GM19452 (cell line): ENCODE results near the gene G2E3.
"Not testable (repeated sequence)": the region's sequence is repeated elsewhere in the genome, so short reads cannot be mapped to it uniquely, and the experiment has no call there.

Experiments used
- ATAC-seq: cut with Tn5 transposase; IDR thresholded peaks from one replicate; pipeline ENCODE4 v1.9.1; 2021; ENCODE audit not compliant: unreplicated experiment

Gene G2E3

GRCh38 chr14:30600922-30601918, 42.3 kb downstream of the G2E3 start:
- ATAC-seq: no peak

DNA sequence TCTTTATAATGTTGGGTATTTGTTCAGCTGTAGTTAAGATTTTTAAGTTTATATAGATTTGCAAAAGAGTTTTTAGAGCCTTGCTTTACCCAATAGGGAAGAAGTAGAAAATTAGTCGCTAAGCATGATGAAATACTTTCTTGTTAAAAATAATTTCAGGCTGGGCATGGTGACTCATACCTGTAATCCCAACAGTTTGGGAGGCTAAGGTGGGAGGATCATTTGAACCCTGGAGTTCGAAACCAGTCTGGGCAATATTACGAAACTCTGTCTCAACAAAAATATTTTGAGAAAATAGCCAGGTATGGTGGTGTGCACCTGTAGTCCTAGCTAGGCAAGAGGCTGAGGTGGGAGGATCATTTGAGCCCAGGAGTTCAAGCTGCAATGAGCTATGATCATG, 44.4 kb downstream of the G2E3 start:
- no peak for ATAC-seq

GRCh38 chr14:30604696-30605095, 45.7 kb downstream of the G2E3 start:
- ATAC-seq: not testable (repeated sequence)

DNA sequence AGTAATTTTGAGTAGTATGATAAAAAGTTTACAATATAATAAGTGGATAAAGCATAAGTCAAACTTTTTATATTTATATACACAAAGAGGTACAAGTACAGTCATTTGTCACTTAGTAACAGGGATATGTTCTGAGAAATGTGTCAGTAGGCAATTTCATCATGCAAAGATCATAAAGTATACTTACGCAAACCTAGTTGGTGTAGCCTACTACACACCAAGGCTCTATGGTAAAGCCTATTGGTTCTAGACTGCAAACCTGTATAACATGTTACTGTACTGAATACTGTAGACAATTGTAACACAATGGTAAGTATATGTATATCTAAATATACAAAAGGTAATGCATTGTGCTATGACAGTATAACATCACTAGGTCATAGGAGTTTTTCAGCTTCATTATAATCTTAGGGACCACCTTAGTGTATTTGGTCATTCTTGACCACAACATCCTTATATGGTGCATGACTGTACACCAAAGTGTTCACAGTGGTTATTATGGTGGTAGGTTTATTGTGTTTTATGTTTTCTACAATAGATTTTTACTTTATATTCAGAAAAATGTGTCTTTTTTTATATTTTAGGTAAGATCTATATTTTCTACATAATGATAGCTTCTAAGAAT, 48.3 kb downstream of the G2E3 start:
- ATAC-seq: no peak

GRCh38 chr14:30608533-30609006, 49.6 kb downstream of the G2E3 start:
- ATAC-seq: no peak

DNA sequence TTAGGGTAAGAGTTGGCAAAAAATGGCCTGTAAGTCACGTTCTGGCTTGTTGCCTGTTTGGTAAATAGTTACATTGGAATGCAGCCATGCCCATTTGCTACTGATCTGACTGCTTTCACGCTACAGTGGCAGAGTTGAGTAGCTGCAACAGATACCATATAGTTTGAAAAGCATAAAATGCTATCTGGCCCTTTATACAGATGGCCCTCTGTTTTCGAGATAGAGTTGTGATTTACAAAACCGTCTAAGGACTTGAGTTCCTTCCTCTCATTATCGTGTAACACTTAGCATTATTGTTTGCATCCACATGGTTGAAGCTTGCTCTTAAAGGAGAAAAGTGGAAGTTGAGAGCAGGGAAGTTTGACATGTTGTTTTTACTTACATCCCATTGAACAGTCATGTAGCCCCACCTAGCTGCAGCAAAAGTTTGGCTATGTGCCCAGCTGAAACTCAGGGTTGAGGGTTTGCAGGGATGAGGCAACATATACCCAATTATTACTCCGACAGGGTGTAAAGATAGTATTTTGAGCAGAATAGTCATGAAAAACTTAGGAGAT, 51.9 kb downstream of the G2E3 start:
- no peak for ATAC-seq

GRCh38 chr14:30614155-30614554, 55.2 kb downstream of the G2E3 start:
- no peak for ATAC-seq

DNA sequence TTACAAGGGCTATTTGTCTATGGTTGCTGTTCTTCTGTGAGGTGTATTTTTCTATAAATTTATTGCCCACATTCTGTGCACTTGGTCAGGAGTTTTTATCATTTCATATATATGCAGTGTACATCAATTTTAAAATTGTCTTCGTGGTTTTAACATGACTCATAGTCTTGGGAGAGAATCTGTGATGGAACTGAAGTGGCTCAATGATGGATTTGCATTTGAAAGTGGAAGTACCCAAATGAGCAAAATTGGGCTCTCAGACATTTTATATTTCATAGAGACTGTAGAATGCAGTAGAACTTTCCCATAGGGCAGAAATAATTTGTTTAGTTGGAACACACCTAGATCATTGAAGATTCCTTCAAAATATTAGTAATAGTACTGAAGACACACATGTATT, 61.2 kb downstream of the G2E3 start:
- peak; percentile 45 for ATAC-seq

GRCh38 chr14:30621354-30621939, 62.5 kb downstream of the G2E3 start:
- peak; percentile 2 for ATAC-seq

DNA sequence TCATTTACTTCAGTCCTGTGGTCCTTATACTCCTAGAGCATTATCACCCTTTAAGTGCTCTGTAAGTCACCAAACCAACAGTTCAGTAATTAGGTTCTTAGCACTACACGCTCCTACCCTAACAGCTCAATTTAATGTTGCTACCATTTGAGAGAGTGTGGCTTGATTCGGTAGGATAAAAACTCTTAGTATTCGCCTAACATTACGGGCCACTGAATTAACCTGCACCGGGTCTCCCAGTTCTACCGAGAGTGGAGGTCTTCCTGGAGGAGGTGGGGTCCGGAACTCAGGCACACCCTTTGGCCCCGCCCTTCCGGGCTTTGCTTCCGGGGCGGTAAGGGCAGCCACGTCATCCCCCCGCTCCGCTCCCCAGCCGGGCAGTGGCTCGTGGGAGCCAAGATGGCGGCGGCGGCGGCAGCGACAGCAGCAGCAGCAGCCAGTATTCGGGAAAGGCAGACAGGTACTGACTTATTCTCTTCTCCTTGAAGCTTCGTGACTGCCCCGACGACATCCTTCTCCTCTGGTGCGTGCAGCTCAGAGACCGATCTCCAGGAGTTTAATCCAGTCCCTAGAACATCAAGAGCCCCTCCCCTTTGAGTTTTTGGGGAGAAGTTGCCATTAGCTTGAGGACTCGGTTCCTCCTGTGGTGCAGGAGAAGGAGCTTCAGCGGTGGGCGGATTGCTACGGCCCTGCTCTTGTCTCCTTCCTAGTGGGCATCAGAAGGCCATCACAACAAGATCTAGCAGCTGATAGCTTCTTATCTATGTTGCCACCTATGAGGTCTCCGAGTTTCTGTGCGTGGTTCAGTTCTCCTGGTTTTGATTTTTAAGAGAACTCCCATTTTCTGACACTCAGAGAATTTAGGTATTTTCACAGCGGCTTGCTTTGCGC, 63.2 kb downstream of the G2E3 start, which contains the start of gene SCFD1:
TSS of gene SCFD1 (plus strand) at position 380 of the 891 bp plus-strand sequence. CDS start at position 400, 20 bp downstream.
- peak; percentile 94 for ATAC-seq

DNA sequence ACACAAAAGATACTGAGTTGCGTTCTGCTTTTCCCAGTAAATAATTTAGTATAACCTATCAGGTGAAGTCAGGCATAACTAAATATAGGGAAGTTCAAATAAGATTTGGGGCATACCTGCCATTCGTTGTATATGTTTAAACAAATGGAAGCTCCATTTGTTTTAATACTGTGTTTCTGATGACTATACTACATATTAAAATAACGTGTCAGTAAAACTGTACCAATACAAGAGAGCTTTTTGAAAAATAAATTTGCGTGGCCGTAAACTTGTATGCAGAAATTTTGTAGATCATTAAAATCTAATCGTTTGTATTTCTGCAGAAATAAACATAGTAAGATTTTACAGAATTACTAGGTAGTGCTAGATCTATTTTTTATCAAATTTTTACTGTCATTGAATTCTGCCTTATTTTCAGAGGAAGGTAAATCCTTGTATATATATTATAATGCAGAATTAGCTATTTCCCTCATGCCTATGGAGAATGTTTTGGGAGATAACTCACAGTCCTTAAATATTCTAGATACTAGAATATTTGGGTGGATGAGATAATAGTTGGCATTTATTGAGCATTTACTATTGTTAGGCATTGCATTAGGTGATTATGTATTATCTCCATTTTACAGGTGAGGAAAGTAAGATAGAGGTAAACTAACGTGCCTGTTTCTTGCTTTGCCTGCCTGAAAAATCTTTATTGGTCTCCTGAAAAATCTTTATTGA, 64.6 kb downstream of the G2E3 start:
- ATAC-seq: no peak

GRCh38 chr14:30624132-30624423, 65.1 kb downstream of the G2E3 start:
- no peak for ATAC-seq

DNA sequence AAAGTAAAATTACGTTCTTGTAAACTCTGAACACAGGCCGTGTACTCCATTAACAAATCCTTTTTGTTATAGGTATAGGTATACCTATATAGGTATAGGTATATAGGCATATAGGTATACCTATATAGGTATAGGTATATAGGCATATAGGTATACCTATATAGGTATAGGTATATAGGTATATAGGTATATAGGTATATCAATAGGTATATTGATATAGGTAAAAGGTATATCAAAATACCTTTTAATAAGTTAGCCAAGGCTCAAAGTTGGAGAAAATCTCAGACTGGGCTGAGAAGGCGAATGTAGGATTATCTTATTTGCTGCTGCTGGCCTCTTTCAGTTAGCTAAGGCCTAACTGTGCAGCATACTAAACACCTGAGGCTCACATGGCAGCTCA, 66.6 kb downstream of the G2E3 start:
- ATAC-seq: no peak

DNA sequence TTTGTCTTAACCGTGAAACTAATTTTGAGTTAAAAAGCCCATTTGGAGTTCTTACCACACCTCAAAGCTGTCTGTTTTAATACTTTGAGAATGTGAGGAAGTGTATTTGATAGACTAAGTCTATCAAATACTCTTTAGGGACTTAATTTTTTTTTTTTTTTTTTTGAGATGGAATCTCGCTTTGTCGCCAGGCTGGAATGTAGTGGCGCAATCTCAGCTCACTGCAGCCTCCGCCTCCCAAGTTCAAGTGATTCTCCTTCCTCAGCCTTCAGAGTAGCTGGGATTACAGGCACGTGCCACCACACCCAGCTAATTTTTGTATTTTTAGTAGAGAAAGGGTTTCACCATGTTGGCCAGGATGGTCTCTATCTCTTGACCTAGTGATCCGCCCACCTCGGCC, 70.5 kb downstream of the G2E3 start:
- ATAC-seq: not testable (repeated sequence)

- ATAC-seq: no peak
Observed at GRCh38 chr14:30630248-30630647, 71.3 kb downstream of the G2E3 start.

DNA sequence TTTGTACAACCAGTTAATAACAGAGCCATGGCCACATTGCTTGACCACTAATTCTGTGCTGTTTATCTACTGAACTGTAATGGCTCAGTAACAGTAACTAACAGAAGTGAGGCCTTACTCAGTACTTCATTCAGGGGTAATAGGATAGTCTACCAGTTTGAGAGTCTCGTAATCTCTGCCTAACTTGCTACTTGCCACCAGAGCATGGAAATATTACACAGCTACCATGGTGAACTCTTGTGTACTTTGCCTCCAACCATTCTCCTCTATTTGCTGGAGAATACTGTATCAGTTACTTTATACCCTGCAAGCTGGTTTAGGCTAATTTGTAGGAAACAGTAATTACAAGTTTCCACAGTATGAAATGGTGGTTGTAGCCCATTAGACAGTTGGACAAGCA, 73.8 kb downstream of the G2E3 start:
- no peak for ATAC-seq

GRCh38 chr14:30638926-30639325, 80.0 kb downstream of the G2E3 start:
- no peak for ATAC-seq

DNA sequence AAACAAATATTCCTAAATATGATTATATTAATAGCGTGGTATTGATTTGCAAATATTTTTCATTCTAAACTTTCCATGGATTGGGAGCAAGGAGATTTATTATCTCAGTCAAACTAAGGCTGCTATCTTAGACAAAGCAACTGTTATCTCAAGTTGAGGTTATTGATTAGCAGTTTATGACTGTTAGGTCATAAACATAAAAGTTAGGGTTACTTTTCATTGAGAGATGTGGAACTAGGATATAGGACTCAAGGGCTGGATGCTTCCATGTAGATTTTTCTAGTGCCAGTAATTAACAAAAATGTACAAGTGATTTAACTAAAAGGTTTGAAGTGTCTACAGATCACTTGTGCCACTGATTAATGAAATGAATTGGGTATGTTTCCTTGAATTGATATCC, 82.2 kb downstream of the G2E3 start:
- ATAC-seq: no peak

DNA sequence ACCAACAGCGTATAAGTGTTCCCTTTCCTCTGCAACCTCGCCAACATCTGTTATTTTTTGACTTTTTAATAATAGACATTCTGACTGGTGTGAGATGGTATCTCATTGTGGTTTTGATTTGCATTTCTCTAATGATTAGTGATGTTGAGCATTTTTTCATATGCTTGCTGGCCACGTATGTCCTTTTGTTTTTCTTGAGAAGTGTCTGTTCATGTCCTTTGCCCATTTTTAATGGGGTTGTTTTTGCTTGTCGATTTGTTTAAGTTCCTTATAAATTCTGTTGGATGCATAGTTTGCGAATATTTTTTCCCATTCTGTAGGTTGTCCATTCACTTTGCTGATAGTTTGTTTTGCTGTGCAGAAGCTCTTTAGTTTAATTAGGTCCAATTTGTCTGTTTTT, 85.5 kb downstream of the G2E3 start:
- ATAC-seq: not testable (repeated sequence)

- ATAC-seq: no peak
Observed at GRCh38 chr14:30645600-30645999, 86.6 kb downstream of the G2E3 start.
